Caco-2 (cell line): ENCODE measurements around the gene MAPK1IP1L. TPM values are rescaled to one million over a fixed set of nuclear protein-coding genes. Genes with fewer than 3 reads are reported as not detected.

Experiments used
- BruUV-seq: library from RNA; stranded (reverse); fragments of 400-500 nt; replicated peaks from 2 replicates; lab custom pipeline; 2021; lab: Mats Ljungman, UMichigan
- CTCF ChIA-PET: fragments of 300-600 bp; sonication (Branson Sonifier 250); formaldehyde crosslinking; loops from one replicate; lab custom pipeline; 2022; ENCODE audit warnings: antibody characterized with exemption; lab: Charles Lee
- POLR2A ChIA-PET: fragments of 300-600 bp; sonication (Branson Sonifier 250); formaldehyde crosslinking; loops from one replicate; lab custom pipeline; 2022; ENCODE audit warnings: antibody characterized with exemption; lab: Charles Lee
- DNase-seq, 2 experiments: peaks; one replicate each; pipeline versions ENCODE4 v3.0.0 to v3.0.0-alpha.2; 2020 to 2022
- H3K27me3 ChIP-seq: replicated peaks from 2 replicates; pipeline ENCODE4 v1.6.0; 2011; ENCODE audit warnings: low read length; ENCODE audit not compliant: control insufficient read depth, insufficient read depth
- H3K36me3 ChIP-seq: 2 replicates; pipeline ENCODE4 v1.5.1; 2011; ENCODE audit warnings: low read length; ENCODE audit not compliant: control insufficient read depth, insufficient read depth
- H3K4me1 ChIP-seq: fragments of 250-450 bp; sonication (Bioruptor Pico); 2 replicates; pipeline ENCODE4 v1.5.1; 2020; ENCODE audit warnings: mild to moderate bottlenecking
- H3K4me3 ChIP-seq: 2 replicates; pipeline ENCODE4 v1.5.1; 2011; ENCODE audit warnings: low read depth, mild to moderate bottlenecking, control low read depth, low read length
- H3K9me3 ChIP-seq: fragments of 250-450 bp; sonication (Bioruptor Pico); 2 replicates; pipeline ENCODE4 v1.5.1; 2020; ENCODE audit warnings: mild to moderate bottlenecking, moderate library complexity
- H3K27ac Mint-ChIP-seq: one replicate; pipeline ENCODE4 v1.8.0; 2022; ENCODE audit warnings: mixed read lengths; ENCODE audit not compliant: unreplicated experiment
- H3K27me3 Mint-ChIP-seq: one replicate; pipeline ENCODE4 v1.8.0; 2022; ENCODE audit warnings: mixed read lengths; ENCODE audit not compliant: insufficient read depth, unreplicated experiment
- H3K36me3 Mint-ChIP-seq: one replicate; pipeline ENCODE4 v1.8.0; 2022; ENCODE audit warnings: mild to moderate bottlenecking, mixed read lengths; ENCODE audit not compliant: insufficient read depth, unreplicated experiment
- H3K4me1 Mint-ChIP-seq: one replicate; pipeline ENCODE4 v1.8.0; 2022; ENCODE audit warnings: low read depth, mixed read lengths; ENCODE audit not compliant: unreplicated experiment
- H3K4me3 Mint-ChIP-seq: one replicate; pipeline ENCODE4 v1.8.0; 2022; ENCODE audit warnings: mild to moderate bottlenecking, moderate library complexity, mixed read lengths; ENCODE audit not compliant: unreplicated experiment
- H3K9me3 Mint-ChIP-seq: one replicate; pipeline ENCODE4 v1.8.0; 2022; ENCODE audit warnings: mixed read lengths; ENCODE audit not compliant: unreplicated experiment
- CTCF ChIP-seq, 2 experiments: fragments of 200-600 bp in 1 of 2; IDR thresholded peaks; 1 replicate in 1 of 2; 2 replicates in 1 of 2; pipeline versions ENCODE4 v1.5.1 to v1.8.0; 2011 to 2022; ENCODE audit warnings: antibody characterized with exemption in 1 of 2, control low read depth in 1 of 2, inconsistent platforms in 1 of 2, low read depth in 1 of 2, low read length in 1 of 2, mild to moderate bottlenecking in 1 of 2, moderate library complexity in 1 of 2; ENCODE audit not compliant: insufficient read depth in 1 of 2, severe bottlenecking in 1 of 2, unreplicated experiment in 1 of 2
- intact Hi-C: fragments of 100-400 bp; cut with micrococcal nuclease; formaldehyde crosslinking; loops from one replicate; pipeline ENCODE4 v1.10.0; 2022; ENCODE audit not compliant: unreplicated experiment
- total RNA-seq: library from RNA; stranded (reverse); gene quantifications from 2 replicates; pipeline ENCODE4 v1.2.3, GENCODE V29; 2022

MAPK1IP1L gene
- total RNA-seq, 1 experiment from 2014 or later: 90.8 TPM

- Mint-ChIP-seq H3K9me3 (no peaks in the 10 kb centered on the region), H3K4me3 (peak overlapping the region; percentile 73), H3K27ac (peak overlapping the region; percentile 79), H3K4me1 (peaks cover 32% of the 10 kb centered on the region), H3K36me3 (peaks cover 11% of the 10 kb centered on the region), H3K27me3 (no peaks in the 10 kb centered on the region)
- ChIA-PET POLR2A (interaction anchor here (1.0 to 2.1 kb wide), 6 partner anchors 12 to 166 kb away, joined by 3 to 35 read pairs (median 6); partner anchors contain the start of gene MAPK1IP1L), CTCF (interaction anchor here (1.0 to 1.2 kb wide), 3 partner anchors 25 to 134 kb away, joined by 3 to 5 read pairs (median 4); partner anchors contain the start of gene MAPK1IP1L)
- peak overlapping the region; percentile 86 for H3K4me3 ChIP-seq
- intact Hi-C loops: no loop called here
- no peak for TF ChIP-seq CTCF (IDR thresholded peaks at IDR 0.05; ENCODE audit: insufficient read depth in 1 of 2, low read depth in 1 of 2, low read length in 1 of 2, severe bottlenecking in 1 of 2, unreplicated experiment in 1 of 2)
- TSS peak; percentile 72 for BruUV-seq
- H3K9me3 ChIP-seq: no peaks in the 10 kb centered on the region
- peaks cover 40% of the 10 kb centered on the region for H3K4me1 ChIP-seq
- no peaks in the 10 kb centered on the region for H3K27me3 ChIP-seq
- DNase-seq: no peak
- no peaks in the 10 kb centered on the region for H3K36me3 ChIP-seq
Measured at GRCh38 chr14:55026441-55026792, 25.0 kb upstream of the MAPK1IP1L start.

- Histone ChIP-seq H3K36me3 (no peaks in the 10 kb centered on the region), H3K27me3 (no peaks in the 10 kb centered on the region), H3K4me3 (peak within 1 kb of the TSS; percentile 86), H3K4me1 (peaks cover 42% of the 10 kb centered on the region), H3K9me3 (no peaks in the 10 kb centered on the region)
- CTCF ChIA-PET: interaction anchor here (0.6 to 1.2 kb wide), 4 partner anchors 24 to 164 kb away, joined by 3 to 5 read pairs (median 4); partner anchors contain the start of gene MAPK1IP1L
- H3K9me3 Mint-ChIP-seq: no peaks in the 10 kb centered on the region
- peak; percentile 96 to 98 for DNase-seq
- TF ChIP-seq CTCF (IDR thresholded peaks at IDR 0.05; ENCODE audit: insufficient read depth in 1 of 2, low read depth in 1 of 2, low read length in 1 of 2, severe bottlenecking in 1 of 2, unreplicated experiment in 1 of 2): no peak
- no peaks in the 10 kb centered on the region for H3K27me3 Mint-ChIP-seq
- POLR2A ChIA-PET: interaction anchor here (0.6 to 2.1 kb wide), 9 partner anchors 11 to 165 kb away, joined by 3 to 35 read pairs (median 5); partner anchors contain the start of genes DLGAP5 and MAPK1IP1L
- H3K4me1 Mint-ChIP-seq: peaks cover 35% of the 10 kb centered on the region
- H3K27ac Mint-ChIP-seq: peak within 1 kb of the TSS; percentile 79
- peak within 1 kb of the TSS; percentile 73 for H3K4me3 Mint-ChIP-seq
- intact Hi-C loops: loop anchor here (1.0 kb wide), 1 partner anchor 24 kb away; the partner anchor contains the start of gene MAPK1IP1L
- no TSS peak for BruUV-seq
- peaks cover 11% of the 10 kb centered on the region for H3K36me3 Mint-ChIP-seq
Measured at GRCh38 chr14:55026793-55027561, 24.5 kb upstream of the MAPK1IP1L start, which contains the start of the genes SOCS4 and WDHD1. TSS of gene SOCS4 (plus strand) at chr14:55027236. CDS start at chr14:55043042, 15,806 bp downstream. TSS of gene WDHD1 (minus strand) at chr14:55027099. CDS start at chr14:55026787, 312 bp downstream.

GRCh38 chr14:55028066-55028465, 23.4 kb upstream of the MAPK1IP1L start:
- H3K36me3 Mint-ChIP-seq: peaks cover 13% of the 10 kb centered on the region
- CTCF ChIA-PET: no interaction called here
- H3K4me1 Mint-ChIP-seq: peaks cover 35% of the 10 kb centered on the region
- Histone ChIP-seq H3K27me3 (no peaks in the 10 kb centered on the region), H3K36me3 (no peaks in the 10 kb centered on the region), H3K4me3 (peak overlapping the region; percentile 86), H3K9me3 (no peaks in the 10 kb centered on the region), H3K4me1 (peaks cover 42% of the 10 kb centered on the region)
- no peak for TF ChIP-seq CTCF (IDR thresholded peaks at IDR 0.05; ENCODE audit: insufficient read depth in 1 of 2, low read depth in 1 of 2, low read length in 1 of 2, severe bottlenecking in 1 of 2, unreplicated experiment in 1 of 2)
- H3K27me3 Mint-ChIP-seq: no peaks in the 10 kb centered on the region
- DNase-seq: no peak
- POLR2A ChIA-PET: interaction anchor here (0.6 kb wide), 1 partner anchor 23 kb away, joined by 3 read pairs; the partner anchor contains the start of gene MAPK1IP1L
- intact Hi-C loops: no loop called here
- H3K4me3 Mint-ChIP-seq: peak overlapping the region; percentile 73
- peak overlapping the region; percentile 79 for H3K27ac Mint-ChIP-seq
- H3K9me3 Mint-ChIP-seq: no peaks in the 10 kb centered on the region
- no TSS peak for BruUV-seq
